ENCODE data around the gene JARID2. TPM values are rescaled to one million over a fixed set of nuclear protein-coding genes. Genes with fewer than 3 reads are reported as not detected.
A peak's percentile ranks its signal among the peaks of the same experiment; 100 is the strongest.

The JARID2 gene
- polyA plus RNA-seq, 1 donor from 2014 or later, result 25.5 TPM

- H4K20me1 ChIP-seq (ENCODE audit: insufficient read depth), result no peaks in the 10 kb centered on the region
- no peak for TF ChIP-seq POLR2AphosphoS5 (IDR thresholded peaks at IDR 0.05)
- no peak for TF ChIP-seq TAF1 (IDR thresholded peaks at IDR 0.05; ENCODE audit: low read depth)
- TF ChIP-seq EZH2 (IDR thresholded peaks at IDR 0.05; ENCODE audit: borderline replicate concordance, insufficient read depth, low read length, poor library complexity, severe bottlenecking), result no peak
- TF ChIP-seq MXI1 (conservative IDR thresholded peaks at IDR 0.05; ENCODE audit: poor library complexity, severe bottlenecking), result no peak
- TF ChIP-seq, protein P1, sequence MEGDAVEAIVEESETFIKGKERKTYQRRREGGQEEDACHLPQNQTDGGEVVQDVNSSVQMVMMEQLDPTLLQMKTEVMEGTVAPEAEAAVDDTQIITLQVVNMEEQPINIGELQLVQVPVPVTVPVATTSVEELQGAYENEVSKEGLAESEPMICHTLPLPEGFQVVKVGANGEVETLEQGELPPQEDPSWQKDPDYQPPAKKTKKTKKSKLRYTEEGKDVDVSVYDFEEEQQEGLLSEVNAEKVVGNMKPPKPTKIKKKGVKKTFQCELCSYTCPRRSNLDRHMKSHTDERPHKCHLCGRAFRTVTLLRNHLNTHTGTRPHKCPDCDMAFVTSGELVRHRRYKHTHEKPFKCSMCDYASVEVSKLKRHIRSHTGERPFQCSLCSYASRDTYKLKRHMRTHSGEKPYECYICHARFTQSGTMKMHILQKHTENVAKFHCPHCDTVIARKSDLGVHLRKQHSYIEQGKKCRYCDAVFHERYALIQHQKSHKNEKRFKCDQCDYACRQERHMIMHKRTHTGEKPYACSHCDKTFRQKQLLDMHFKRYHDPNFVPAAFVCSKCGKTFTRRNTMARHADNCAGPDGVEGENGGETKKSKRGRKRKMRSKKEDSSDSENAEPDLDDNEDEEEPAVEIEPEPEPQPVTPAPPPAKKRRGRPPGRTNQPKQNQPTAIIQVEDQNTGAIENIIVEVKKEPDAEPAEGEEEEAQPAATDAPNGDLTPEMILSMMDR (IDR thresholded peaks at IDR 0.05; ENCODE audit: poor library complexity, severe bottlenecking), result no peak
- TF ChIP-seq SMC3 (conservative IDR thresholded peaks at IDR 0.05; ENCODE audit: poor library complexity), result no peak
- TF ChIP-seq EP300 (conservative IDR thresholded peaks at IDR 0.05; ENCODE audit: poor library complexity, severe bottlenecking), result no peak
- no peak for TF ChIP-seq RAD21 (conservative IDR thresholded peaks at IDR 0.05)
- TF ChIP-seq, protein P2, sequence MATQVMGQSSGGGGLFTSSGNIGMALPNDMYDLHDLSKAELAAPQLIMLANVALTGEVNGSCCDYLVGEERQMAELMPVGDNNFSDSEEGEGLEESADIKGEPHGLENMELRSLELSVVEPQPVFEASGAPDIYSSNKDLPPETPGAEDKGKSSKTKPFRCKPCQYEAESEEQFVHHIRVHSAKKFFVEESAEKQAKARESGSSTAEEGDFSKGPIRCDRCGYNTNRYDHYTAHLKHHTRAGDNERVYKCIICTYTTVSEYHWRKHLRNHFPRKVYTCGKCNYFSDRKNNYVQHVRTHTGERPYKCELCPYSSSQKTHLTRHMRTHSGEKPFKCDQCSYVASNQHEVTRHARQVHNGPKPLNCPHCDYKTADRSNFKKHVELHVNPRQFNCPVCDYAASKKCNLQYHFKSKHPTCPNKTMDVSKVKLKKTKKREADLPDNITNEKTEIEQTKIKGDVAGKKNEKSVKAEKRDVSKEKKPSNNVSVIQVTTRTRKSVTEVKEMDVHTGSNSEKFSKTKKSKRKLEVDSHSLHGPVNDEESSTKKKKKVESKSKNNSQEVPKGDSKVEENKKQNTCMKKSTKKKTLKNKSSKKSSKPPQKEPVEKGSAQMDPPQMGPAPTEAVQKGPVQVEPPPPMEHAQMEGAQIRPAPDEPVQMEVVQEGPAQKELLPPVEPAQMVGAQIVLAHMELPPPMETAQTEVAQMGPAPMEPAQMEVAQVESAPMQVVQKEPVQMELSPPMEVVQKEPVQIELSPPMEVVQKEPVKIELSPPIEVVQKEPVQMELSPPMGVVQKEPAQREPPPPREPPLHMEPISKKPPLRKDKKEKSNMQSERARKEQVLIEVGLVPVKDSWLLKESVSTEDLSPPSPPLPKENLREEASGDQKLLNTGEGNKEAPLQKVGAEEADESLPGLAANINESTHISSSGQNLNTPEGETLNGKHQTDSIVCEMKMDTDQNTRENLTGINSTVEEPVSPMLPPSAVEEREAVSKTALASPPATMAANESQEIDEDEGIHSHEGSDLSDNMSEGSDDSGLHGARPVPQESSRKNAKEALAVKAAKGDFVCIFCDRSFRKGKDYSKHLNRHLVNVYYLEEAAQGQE (IDR thresholded peaks at IDR 0.05; ENCODE audit: borderline replicate concordance), result no peak
- H3K79me2 ChIP-seq (replicated peaks; ENCODE audit: insufficient read depth, low read length), result peaks cover 95% of the 10 kb centered on the region
- H2AFZ ChIP-seq (ENCODE audit: low read depth, low read length), result no peak overlapping the region
- H3K4me2 ChIP-seq (ENCODE audit: low read length), result no peak overlapping the region
- no peaks in the 10 kb centered on the region for H3K9me3 ChIP-seq (ENCODE audit: low read length)
- no peaks in the 10 kb centered on the region for H3F3A ChIP-seq (ENCODE audit: insufficient read depth, low read length, poor library complexity, severe bottlenecking)
- no peak overlapping the region for H3K9ac ChIP-seq (ENCODE audit: low read length)
- H3K9me2 ChIP-seq (ENCODE audit: insufficient read depth, low read length), result no peaks in the 10 kb centered on the region
- peak overlapping the region; percentile 33 for H3K27ac ChIP-seq (ENCODE audit: low read length)
- H3K27me3 ChIP-seq (ENCODE audit: insufficient read depth, low read depth, low read length), result no peaks in the 10 kb centered on the region
- no peaks in the 10 kb centered on the region for H3K36me3 ChIP-seq (ENCODE audit: insufficient read depth, low read length)
- no peak overlapping the region for H3K4me3 ChIP-seq (ENCODE audit: low read length)
These were observed 10.1 kb downstream of the JARID2 start for GRCh38 chr6:15255909-15256395.

DNA sequence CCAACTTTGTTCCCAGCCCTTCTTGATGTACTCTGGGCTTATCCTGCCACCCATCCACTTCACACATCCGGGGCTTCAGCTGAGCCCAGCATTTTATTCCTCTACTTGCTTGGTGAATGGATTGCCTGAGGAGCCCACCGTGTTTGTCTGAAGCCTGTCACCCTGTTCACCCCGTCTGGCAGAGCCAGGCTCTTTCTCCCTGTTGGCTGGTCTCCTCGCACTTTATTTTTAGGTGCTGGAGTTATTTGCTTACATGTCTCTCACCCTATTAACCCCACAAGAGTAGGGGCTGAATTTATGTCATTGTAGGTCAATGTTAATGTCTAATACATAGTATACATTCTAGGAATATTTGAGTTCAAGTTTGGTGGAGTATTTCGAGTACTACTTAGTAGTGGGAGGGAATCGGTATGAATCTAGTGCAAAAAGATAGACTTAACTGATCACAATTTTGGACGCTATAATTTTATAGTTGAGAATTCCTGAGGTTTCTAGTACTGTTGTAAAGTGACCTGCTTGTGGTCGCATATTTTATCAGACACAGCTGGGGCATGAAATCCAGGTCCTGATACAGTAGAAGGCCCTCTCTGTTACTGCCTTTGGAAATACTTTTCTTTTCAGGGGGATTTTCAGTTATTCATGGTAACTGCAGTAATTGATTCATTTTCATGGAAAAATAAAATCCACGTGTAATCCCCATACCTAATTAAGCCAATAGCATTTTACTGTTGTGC is 10.8 kb downstream of the JARID2 start:
- Histone ChIP-seq H3F3A (ENCODE audit: insufficient read depth, low read length, poor library complexity, severe bottlenecking) (no peaks in the 10 kb centered on the region), H2AFZ (ENCODE audit: low read depth, low read length) (no peak overlapping the region), H3K9me2 (ENCODE audit: insufficient read depth, low read length) (no peaks in the 10 kb centered on the region), H3K4me3 (ENCODE audit: low read length) (no peak overlapping the region), H3K36me3 (ENCODE audit: insufficient read depth, low read length) (no peaks in the 10 kb centered on the region), H3K9ac (ENCODE audit: low read length) (no peak overlapping the region), H4K20me1 (ENCODE audit: insufficient read depth) (no peaks in the 10 kb centered on the region), H3K9me3 (ENCODE audit: low read length) (no peaks in the 10 kb centered on the region), H3K27me3 (ENCODE audit: insufficient read depth, low read depth, low read length) (no peaks in the 10 kb centered on the region), H3K79me2 (replicated peaks; ENCODE audit: insufficient read depth, low read length) (peaks cover 90% of the 10 kb centered on the region), H3K4me2 (ENCODE audit: low read length) (no peak overlapping the region), H3K27ac (ENCODE audit: low read length) (peak overlapping the region; percentile 33)
- TF ChIP-seq, protein P1 (IDR thresholded peaks at IDR 0.05; ENCODE audit: poor library complexity, severe bottlenecking), result no peak
- TF ChIP-seq EZH2 (IDR thresholded peaks at IDR 0.05; ENCODE audit: borderline replicate concordance, insufficient read depth, low read length, poor library complexity, severe bottlenecking) (no peak), POLR2AphosphoS5 (IDR thresholded peaks at IDR 0.05) (no peak), MXI1 (conservative IDR thresholded peaks at IDR 0.05; ENCODE audit: poor library complexity, severe bottlenecking) (no peak), EP300 (conservative IDR thresholded peaks at IDR 0.05; ENCODE audit: poor library complexity, severe bottlenecking) (no peak), SMC3 (conservative IDR thresholded peaks at IDR 0.05; ENCODE audit: poor library complexity) (no peak), RAD21 (conservative IDR thresholded peaks at IDR 0.05) (no peak), TAF1 (IDR thresholded peaks at IDR 0.05; ENCODE audit: low read depth) (no peak)
- TF ChIP-seq, protein P2 (IDR thresholded peaks at IDR 0.05; ENCODE audit: borderline replicate concordance), result no peak
